Measurements from ENCODE around the gene ENTHD1.

DNA sequence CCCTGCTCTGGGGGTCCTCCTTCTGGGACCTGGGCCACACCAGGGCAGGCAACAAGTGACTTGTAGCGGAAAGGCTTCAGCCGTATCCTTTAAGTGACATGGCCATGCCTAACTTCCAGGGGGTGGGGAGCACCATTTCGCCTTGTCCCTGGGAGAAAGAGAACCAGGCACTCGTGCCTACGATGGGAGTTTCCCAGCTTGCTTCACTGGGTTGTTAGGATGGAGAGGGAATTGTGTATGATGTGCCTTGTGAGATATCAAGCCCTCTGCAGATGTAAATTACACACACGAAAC lies 171.6 kb downstream of the ENTHD1 start:
- TF ChIP-seq, protein P1, sequence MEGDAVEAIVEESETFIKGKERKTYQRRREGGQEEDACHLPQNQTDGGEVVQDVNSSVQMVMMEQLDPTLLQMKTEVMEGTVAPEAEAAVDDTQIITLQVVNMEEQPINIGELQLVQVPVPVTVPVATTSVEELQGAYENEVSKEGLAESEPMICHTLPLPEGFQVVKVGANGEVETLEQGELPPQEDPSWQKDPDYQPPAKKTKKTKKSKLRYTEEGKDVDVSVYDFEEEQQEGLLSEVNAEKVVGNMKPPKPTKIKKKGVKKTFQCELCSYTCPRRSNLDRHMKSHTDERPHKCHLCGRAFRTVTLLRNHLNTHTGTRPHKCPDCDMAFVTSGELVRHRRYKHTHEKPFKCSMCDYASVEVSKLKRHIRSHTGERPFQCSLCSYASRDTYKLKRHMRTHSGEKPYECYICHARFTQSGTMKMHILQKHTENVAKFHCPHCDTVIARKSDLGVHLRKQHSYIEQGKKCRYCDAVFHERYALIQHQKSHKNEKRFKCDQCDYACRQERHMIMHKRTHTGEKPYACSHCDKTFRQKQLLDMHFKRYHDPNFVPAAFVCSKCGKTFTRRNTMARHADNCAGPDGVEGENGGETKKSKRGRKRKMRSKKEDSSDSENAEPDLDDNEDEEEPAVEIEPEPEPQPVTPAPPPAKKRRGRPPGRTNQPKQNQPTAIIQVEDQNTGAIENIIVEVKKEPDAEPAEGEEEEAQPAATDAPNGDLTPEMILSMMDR (IDR thresholded peaks at IDR 0.05; ENCODE audit: borderline replicate concordance, extremely low read depth, low read length, poor library complexity, severe bottlenecking) = no peak
- TF ChIP-seq EZH2 (IDR thresholded peaks at IDR 0.05; ENCODE audit: borderline replicate concordance, low read depth, low read length, severe bottlenecking) = no peak
